ENCODE results near the gene ZMYND8. TPM values are rescaled to one million over a fixed set of nuclear protein-coding genes. Genes with fewer than 3 reads are reported as not detected.

Gene ZMYND8
- total RNA-seq, 1 donor from 2014 or later, result 18.6 TPM

DNA sequence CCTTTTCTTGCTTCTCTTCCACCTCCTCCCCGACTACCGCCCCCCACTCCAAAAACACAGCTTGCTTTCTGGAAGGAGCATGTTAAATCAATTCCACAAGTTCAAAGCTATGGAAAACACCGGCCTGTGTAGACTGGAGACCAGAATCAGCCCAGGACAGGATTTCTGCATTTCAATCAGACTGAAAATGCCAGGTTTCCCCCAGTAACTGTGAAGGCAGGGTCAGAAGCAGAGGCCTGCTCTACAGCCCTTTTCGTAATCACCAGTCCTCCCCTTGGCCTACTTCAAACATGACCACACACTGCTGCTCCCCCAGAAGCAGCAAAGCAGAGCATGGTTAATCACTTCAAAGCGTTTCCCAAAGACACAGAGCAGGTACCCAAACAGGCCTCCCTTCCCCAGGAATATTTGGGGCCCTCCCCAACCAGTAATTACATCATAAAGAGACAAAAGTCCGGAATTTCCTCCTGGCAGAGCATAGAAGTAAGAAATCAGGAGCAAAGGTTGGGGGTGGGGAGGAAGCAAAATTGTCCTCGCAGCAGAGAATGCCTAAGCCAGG lies 38.4 kb downstream of the ZMYND8 start:
- peak overlapping the region; percentile 14 for H3K4me3 ChIP-seq (ENCODE audit: low read depth, low read length)
- TF ChIP-seq, protein P1, sequence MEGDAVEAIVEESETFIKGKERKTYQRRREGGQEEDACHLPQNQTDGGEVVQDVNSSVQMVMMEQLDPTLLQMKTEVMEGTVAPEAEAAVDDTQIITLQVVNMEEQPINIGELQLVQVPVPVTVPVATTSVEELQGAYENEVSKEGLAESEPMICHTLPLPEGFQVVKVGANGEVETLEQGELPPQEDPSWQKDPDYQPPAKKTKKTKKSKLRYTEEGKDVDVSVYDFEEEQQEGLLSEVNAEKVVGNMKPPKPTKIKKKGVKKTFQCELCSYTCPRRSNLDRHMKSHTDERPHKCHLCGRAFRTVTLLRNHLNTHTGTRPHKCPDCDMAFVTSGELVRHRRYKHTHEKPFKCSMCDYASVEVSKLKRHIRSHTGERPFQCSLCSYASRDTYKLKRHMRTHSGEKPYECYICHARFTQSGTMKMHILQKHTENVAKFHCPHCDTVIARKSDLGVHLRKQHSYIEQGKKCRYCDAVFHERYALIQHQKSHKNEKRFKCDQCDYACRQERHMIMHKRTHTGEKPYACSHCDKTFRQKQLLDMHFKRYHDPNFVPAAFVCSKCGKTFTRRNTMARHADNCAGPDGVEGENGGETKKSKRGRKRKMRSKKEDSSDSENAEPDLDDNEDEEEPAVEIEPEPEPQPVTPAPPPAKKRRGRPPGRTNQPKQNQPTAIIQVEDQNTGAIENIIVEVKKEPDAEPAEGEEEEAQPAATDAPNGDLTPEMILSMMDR (conservative IDR thresholded peaks at IDR 0.05; ENCODE audit: low read depth, low read length), result no peak
- DNase-seq (ENCODE audit: low read depth), result no peak

DNA sequence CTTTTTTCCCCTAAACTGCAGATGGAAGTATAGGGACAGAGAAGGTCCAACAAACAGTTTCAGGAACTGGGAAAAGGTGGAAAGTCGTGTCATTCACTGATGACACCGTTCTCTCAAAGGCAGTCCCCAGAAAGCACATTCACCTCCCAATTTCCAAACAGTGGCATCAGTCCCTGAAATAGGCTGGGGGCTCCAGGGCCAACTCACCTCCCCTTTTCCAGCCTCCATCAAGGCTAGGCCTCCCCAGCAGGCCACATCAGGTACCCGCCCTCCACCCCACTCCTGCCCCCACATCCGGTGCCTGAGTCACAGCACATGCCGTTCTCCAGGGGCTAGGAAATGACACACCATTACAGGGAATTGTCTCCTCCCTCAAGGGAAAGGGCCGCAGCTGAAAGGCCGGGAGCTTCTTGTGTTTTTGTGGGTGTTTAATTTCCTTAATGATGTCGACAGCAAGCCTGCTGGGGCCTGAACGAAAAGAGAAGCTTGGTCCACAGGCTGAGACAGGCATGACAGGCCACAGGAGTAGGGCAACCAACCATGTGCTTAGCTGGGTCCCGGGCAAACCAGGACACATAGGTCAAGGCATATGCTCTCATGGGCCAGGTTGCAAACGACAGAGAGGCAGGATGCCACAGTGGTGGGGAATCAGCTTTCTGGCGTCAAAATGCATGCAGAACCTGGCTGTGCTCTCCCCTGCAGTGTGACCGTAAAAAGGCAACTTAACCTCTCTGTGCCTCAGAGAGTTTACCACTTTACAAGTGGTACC lies 39.2 kb downstream of the ZMYND8 start:
- no peak overlapping the region for H3K4me3 ChIP-seq (ENCODE audit: low read depth, low read length)
- DNase-seq (ENCODE audit: low read depth), result peak; percentile 88
- TF ChIP-seq, protein P1 (conservative IDR thresholded peaks at IDR 0.05; ENCODE audit: low read depth, low read length), result no peak

DNA sequence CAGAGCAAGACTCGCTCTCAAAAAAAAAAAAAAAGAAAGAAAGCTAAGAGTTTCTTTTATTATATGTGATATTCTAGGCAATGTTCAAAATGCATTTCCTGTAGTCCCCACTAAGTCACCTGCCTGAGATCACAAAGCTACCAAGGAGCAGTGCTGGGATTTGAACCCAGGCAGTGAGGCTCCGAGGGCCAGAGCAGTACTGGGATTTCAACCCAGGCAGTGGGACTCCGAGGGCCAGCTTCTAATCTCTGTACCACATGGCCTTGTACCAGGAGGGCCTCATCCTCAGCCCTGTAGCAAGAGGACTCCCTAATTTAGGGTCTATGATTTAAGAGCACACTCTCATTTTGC lies 39.7 kb downstream of the ZMYND8 start:
- no peak for DNase-seq (ENCODE audit: low read depth)
- TF ChIP-seq, protein P1 (conservative IDR thresholded peaks at IDR 0.05; ENCODE audit: low read depth, low read length), result no peak

DNA sequence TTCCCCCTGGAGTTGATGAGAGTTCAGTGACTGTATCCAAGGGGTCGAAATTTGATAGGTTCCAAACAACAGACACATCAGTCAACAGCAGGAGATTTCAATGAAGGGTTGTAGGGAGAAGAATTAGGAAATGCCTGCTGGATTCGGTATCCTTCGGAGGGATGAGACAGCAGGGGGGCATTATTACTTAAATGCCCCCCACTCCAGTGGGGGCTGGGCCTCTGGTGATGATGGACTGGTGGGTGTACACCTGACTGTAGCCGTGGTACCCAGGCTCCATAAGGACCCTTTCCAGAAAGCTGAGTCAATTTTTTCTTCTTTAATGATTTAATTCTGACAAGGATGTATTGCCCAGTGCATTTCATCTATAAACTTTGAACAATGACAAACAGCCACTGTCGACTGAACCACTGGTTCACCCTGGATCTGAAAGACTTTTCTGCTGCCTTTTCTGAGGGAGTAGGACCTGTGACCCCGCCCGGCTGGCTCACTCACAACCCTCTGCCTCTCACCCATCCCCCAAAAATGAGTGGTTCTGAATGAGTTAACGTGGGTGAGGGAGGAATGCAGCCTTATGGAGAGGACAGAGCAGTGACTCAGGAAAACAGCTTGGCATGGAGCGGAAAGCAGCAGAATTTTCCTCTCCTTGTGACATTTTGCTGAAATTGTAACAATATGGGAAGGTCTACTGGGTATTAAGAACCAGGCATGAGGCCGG lies 41.0 kb downstream of the ZMYND8 start:
- TF ChIP-seq, protein P1 (conservative IDR thresholded peaks at IDR 0.05; ENCODE audit: low read depth, low read length), result no peak
- peak; percentile 72 for DNase-seq (ENCODE audit: low read depth)
- no peak overlapping the region for H3K4me3 ChIP-seq (ENCODE audit: low read depth, low read length)

More for the DNA sequence above, 39.7 kb downstream of the ZMYND8 start:
- H3K4me3 ChIP-seq (ENCODE audit: low read depth, low read length), result no peak overlapping the region

GRCh38 chr20:47314647-47315338 lies 41.7 kb downstream of the ZMYND8 start:
- H3K4me3 ChIP-seq (ENCODE audit: low read depth, low read length), result no peak overlapping the region
- TF ChIP-seq, protein P1 (conservative IDR thresholded peaks at IDR 0.05; ENCODE audit: low read depth, low read length), result no peak
- no peak for DNase-seq (ENCODE audit: low read depth)

DNA sequence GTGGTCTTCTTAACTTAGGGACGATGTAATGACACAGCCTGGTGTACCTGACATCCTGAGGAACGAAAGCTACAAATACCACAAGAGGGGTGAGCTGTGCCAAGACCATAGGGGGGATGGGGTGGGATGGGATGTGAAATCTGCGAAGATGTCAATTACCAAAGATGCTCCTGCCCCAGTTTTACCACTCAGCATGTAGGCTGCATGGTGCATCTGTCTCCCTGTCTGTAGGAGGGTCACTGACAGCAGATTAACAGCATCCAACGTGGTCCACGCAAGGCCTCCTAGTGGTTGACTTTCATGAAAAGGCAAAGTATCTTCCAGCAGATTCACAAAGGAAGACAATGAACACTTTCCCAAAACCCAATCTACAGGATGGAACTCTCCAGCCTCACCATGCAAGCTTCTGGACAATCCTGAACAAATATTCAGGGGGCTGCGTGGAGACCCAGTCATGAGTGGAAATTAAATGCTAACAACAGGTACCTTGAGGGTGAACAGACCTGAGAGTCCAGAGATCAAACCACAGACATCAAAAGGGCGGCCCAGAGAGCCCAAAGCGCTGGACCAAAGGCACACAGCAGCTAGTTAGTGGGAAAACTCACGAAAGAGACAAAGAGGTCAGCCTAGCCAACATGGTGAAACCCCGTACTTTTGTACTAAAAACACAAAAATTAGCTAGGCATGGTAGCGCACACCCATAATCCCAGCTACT lies 44.4 kb downstream of the ZMYND8 start:
- TF ChIP-seq, protein P1 (conservative IDR thresholded peaks at IDR 0.05; ENCODE audit: low read depth, low read length), result peak; percentile 20
- no peak for DNase-seq (ENCODE audit: low read depth)
- no peak overlapping the region for H3K4me3 ChIP-seq (ENCODE audit: low read depth, low read length)

Measured in epithelial cell of proximal tubule (primary cell).